ENCODE data around the gene KRT71.

KRT71 gene

GRCh38 chr12:52555577-52555976 lies 2.6 kb upstream of the KRT71 start:
- Histone ChIP-seq H3K27ac (ENCODE audit: low read depth, low read length, poor library complexity, severe bottlenecking) (no peak overlapping the region), H3K36me3 (ENCODE audit: insufficient read depth, low read length) (no peaks in the 10 kb centered on the region), H3K4me1 (ENCODE audit: insufficient read depth, low read length, severe bottlenecking) (no peaks in the 10 kb centered on the region), H4K20me1 (ENCODE audit: insufficient read depth, low read length) (no peaks in the 10 kb centered on the region), H3K79me2 (ENCODE audit: insufficient read depth, low read length) (no peaks in the 10 kb centered on the region), H2AFZ (ENCODE audit: low read length) (no peak overlapping the region), H3K9me3 (ENCODE audit: low read length) (no peaks in the 10 kb centered on the region), H3K27me3 (ENCODE audit: insufficient read depth, low read length) (no peaks in the 10 kb centered on the region), H3K9me2 (ENCODE audit: low read depth, low read length) (no peaks in the 10 kb centered on the region), H3K4me2 (ENCODE audit: low read length) (no peak overlapping the region), H3K4me3 (ENCODE audit: low read depth, low read length, poor library complexity, severe bottlenecking) (no peak overlapping the region), H3K9ac (ENCODE audit: low read length) (no peak overlapping the region), H3F3A (ENCODE audit: insufficient read depth, low read length) (no peaks in the 10 kb centered on the region)
- TF ChIP-seq EZH2 (IDR thresholded peaks at IDR 0.05; ENCODE audit: borderline replicate concordance, low read length) (no peak), CTCF (IDR thresholded peaks at IDR 0.05; ENCODE audit: low read length) (no peak)

- Histone ChIP-seq H3F3A (ENCODE audit: insufficient read depth, low read length) (no peaks in the 10 kb centered on the region), H3K36me3 (ENCODE audit: insufficient read depth, low read length) (no peaks in the 10 kb centered on the region), H3K4me3 (ENCODE audit: low read depth, low read length, poor library complexity, severe bottlenecking) (no peak overlapping the region), H2AFZ (ENCODE audit: low read length) (no peak overlapping the region), H3K79me2 (ENCODE audit: insufficient read depth, low read length) (no peaks in the 10 kb centered on the region), H4K20me1 (ENCODE audit: insufficient read depth, low read length) (no peaks in the 10 kb centered on the region), H3K4me1 (ENCODE audit: insufficient read depth, low read length, severe bottlenecking) (no peaks in the 10 kb centered on the region), H3K9ac (ENCODE audit: low read length) (no peak overlapping the region), H3K27me3 (ENCODE audit: insufficient read depth, low read length) (no peaks in the 10 kb centered on the region), H3K9me3 (ENCODE audit: low read length) (no peaks in the 10 kb centered on the region), H3K9me2 (ENCODE audit: low read depth, low read length) (no peaks in the 10 kb centered on the region), H3K4me2 (ENCODE audit: low read length) (no peak overlapping the region), H3K27ac (ENCODE audit: low read depth, low read length, poor library complexity, severe bottlenecking) (no peak overlapping the region)
- TF ChIP-seq CTCF (IDR thresholded peaks at IDR 0.05; ENCODE audit: low read length) (no peak), EZH2 (IDR thresholded peaks at IDR 0.05; ENCODE audit: borderline replicate concordance, low read length) (no peak)
Measured at GRCh38 chr12:52552055-52552454, 890 bp downstream of the KRT71 start.

GRCh38 chr12:52551216-52551865 lies 1.6 kb downstream of the KRT71 start:
- Histone ChIP-seq H3K9me2 (ENCODE audit: low read depth, low read length) (no peaks in the 10 kb centered on the region), H3K9ac (ENCODE audit: low read length) (no peak overlapping the region), H2AFZ (ENCODE audit: low read length) (no peak overlapping the region), H3K4me1 (ENCODE audit: insufficient read depth, low read length, severe bottlenecking) (no peaks in the 10 kb centered on the region), H3K36me3 (ENCODE audit: insufficient read depth, low read length) (no peaks in the 10 kb centered on the region), H4K20me1 (ENCODE audit: insufficient read depth, low read length) (no peaks in the 10 kb centered on the region), H3K9me3 (ENCODE audit: low read length) (no peaks in the 10 kb centered on the region), H3K4me3 (ENCODE audit: low read depth, low read length, poor library complexity, severe bottlenecking) (no peak overlapping the region), H3K4me2 (ENCODE audit: low read length) (no peak overlapping the region), H3K27ac (ENCODE audit: low read depth, low read length, poor library complexity, severe bottlenecking) (no peak overlapping the region), H3K27me3 (ENCODE audit: insufficient read depth, low read length) (no peaks in the 10 kb centered on the region), H3F3A (ENCODE audit: insufficient read depth, low read length) (no peaks in the 10 kb centered on the region), H3K79me2 (ENCODE audit: insufficient read depth, low read length) (no peaks in the 10 kb centered on the region)
- TF ChIP-seq EZH2 (IDR thresholded peaks at IDR 0.05; ENCODE audit: borderline replicate concordance, low read length) = no peak
- TF ChIP-seq CTCF (IDR thresholded peaks at IDR 0.05; ENCODE audit: low read length) = no peak

All from OCI-LY1 (cell line).